Measurements from ENCODE around the gene MOB4. TPM values are rescaled to one million over a fixed set of nuclear protein-coding genes. Genes with fewer than 3 reads are reported as not detected.

MOB4 gene
- total and polyA plus RNA-seq, 10 of the 15 experiments (the other 5 are each of a cell fraction or from before 2014, with no cell fraction given): 13.5 to 44.2 (median 32.4) TPM

DNA sequence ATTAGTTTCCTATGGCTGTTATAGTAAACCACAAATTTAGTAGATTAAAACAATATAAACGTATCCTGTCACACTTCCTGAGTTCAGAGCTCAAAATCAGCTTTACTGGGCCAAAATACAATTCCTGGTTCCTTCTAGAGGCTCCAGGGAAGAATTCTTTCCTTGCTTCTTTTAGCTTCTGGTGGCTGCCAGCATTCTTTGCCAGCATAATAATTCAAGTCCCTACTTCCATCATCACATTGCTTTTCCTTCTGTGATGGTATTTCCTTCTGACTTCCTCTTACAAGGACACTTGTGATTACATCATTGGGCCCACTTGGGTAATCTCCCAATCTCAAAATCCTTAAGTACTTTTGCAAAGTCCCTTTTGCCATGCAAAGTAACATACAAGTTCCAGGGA is 40.6 kb downstream of the MOB4 start:
- POLR2A ChIA-PET: no interaction called here
- RAD21 ChIA-PET (ENCODE audit: unreplicated experiment): no interaction called here
- Histone ChIP-seq H3K27ac (ENCODE audit: control insufficient read depth, insufficient read depth) (no peak overlapping the region), H3K36me3 (ENCODE audit: control insufficient read depth in 2 of 2, insufficient read depth in 2 of 2, low read length in 1 of 2) (peaks cover 0 to 3% of the 10 kb centered on the region in 2 experiments; a peak in 1 of 4 replicates), H3K9me3 (replicated peaks; ENCODE audit: control insufficient read depth, insufficient read depth, low read length) (no peaks in the 10 kb centered on the region), H4K20me1 (ENCODE audit: control insufficient read depth, insufficient read depth) (no peaks in the 10 kb centered on the region), H3K4me2 (ENCODE audit: control insufficient read depth, insufficient read depth) (no peak overlapping the region), H3K4me1 (ENCODE audit: control insufficient read depth, insufficient read depth, low read length) (no peaks in the 10 kb centered on the region), H3K9ac (ENCODE audit: control insufficient read depth, insufficient read depth, low read length) (no peak overlapping the region), H3K4me3 (no peak overlapping the region), H3K27me3 (replicated peaks in 1 of 2; ENCODE audit: control insufficient read depth in 2 of 2, insufficient read depth in 2 of 2, low read length in 1 of 2) (no peaks in the 10 kb centered on the region), H2AFZ (ENCODE audit: control insufficient read depth, low read depth, low read length) (no peak overlapping the region), H3K79me2 (ENCODE audit: control insufficient read depth, insufficient read depth, low read length) (no peaks in the 10 kb centered on the region)
- intact Hi-C loops (cut with micrococcal nuclease; ENCODE audit: unreplicated experiment) (no loop called here), in situ Hi-C loops (cut with MboI) (no loop called here)
- FAIRE-seq (no peak), DNase-seq (ENCODE audit: low read depth, low spot score) (no peak), ATAC-seq (no peak)
- TF ChIP-seq CEBPB (IDR thresholded peaks at IDR 0.05; ENCODE audit: borderline replicate concordance in 1 of 2, low read depth in 2 of 2, low read length in 2 of 2) (no peak), SMC3 (IDR thresholded peaks at IDR 0.05; ENCODE audit: borderline replicate concordance, low read length) (no peak), MYC (IDR thresholded peaks at IDR 0.05; ENCODE audit: insufficient read depth, insufficient read length, insufficient replicate concordance, low read length, severe bottlenecking) (no peak), MEF2B (IDR thresholded peaks at IDR 0.05; ENCODE audit: partially characterized antibody, poor library complexity, severe bottlenecking) (no peak), STAT1 (conservative IDR thresholded peaks at IDR 0.05) (no peak), SMAD5 (IDR thresholded peaks at IDR 0.05; ENCODE audit: low read depth) (no peak), POU2F2 (IDR thresholded peaks at IDR 0.05; ENCODE audit: borderline replicate concordance, low read depth, low read length) (no peak), BMI1 (IDR thresholded peaks at IDR 0.05; ENCODE audit: borderline replicate concordance) (no peak), MEF2A (IDR thresholded peaks at IDR 0.05; ENCODE audit: insufficient read depth, low read depth, low read length) (no peak), GATAD2B (conservative IDR thresholded peaks at IDR 0.05; ENCODE audit: low read depth) (no peak), IRF4 (IDR thresholded peaks at IDR 0.05; ENCODE audit: low read depth, low read length) (no peak), E2F8 (IDR thresholded peaks at IDR 0.05; ENCODE audit: low read depth, partially characterized antibody) (no peak), POLR2AphosphoS2 (IDR thresholded peaks at IDR 0.05; ENCODE audit: low read depth, low read length) (no peak), ZBED1 (IDR thresholded peaks at IDR 0.05; ENCODE audit: borderline replicate concordance) (no peak)
- TF ChIP-seq, protein P1, sequence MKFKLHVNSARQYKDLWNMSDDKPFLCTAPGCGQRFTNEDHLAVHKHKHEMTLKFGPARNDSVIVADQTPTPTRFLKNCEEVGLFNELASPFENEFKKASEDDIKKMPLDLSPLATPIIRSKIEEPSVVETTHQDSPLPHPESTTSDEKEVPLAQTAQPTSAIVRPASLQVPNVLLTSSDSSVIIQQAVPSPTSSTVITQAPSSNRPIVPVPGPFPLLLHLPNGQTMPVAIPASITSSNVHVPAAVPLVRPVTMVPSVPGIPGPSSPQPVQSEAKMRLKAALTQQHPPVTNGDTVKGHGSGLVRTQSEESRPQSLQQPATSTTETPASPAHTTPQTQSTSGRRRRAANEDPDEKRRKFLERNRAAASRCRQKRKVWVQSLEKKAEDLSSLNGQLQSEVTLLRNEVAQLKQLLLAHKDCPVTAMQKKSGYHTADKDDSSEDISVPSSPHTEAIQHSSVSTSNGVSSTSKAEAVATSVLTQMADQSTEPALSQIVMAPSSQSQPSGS (IDR thresholded peaks at IDR 0.05; ENCODE audit: low read length): no peak
- TF ChIP-seq, protein P2, sequence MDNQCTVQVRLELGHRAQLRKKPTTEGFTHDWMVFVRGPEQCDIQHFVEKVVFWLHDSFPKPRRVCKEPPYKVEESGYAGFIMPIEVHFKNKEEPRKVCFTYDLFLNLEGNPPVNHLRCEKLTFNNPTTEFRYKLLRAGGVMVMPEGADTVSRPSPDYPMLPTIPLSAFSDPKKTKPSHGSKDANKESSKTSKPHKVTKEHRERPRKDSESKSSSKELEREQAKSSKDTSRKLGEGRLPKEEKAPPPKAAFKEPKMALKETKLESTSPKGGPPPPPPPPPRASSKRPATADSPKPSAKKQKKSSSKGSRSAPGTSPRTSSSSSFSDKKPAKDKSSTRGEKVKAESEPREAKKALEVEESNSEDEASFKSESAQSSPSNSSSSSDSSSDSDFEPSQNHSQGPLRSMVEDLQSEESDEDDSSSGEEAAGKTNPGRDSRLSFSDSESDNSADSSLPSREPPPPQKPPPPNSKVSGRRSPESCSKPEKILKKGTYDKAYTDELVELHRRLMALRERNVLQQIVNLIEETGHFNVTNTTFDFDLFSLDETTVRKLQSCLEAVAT (IDR thresholded peaks at IDR 0.05): no peak
- SMC1A ChIA-PET (ENCODE audit: uncharacterized antibody, unreplicated experiment): interaction anchor here (0.7 kb wide), 1 partner anchor 32 kb away, joined by 3 read pairs; no protein-coding TSS in a partner anchor
- BruUV-seq (replicated peaks): no TSS peak
- CTCF ChIA-PET: no interaction called here
- WGBS (ENCODE audit: insufficient coverage, insufficient replicate concordance, low lambda C conversion rate, missing lambda C conversion rate): 89% methylated on average over 1 of the region's 1 CpG
